NT2/D1 (cell line): Measurements from ENCODE around the gene EP300.
"Not testable (repeated sequence)": the region's sequence is repeated elsewhere in the genome, so short reads cannot be mapped to it uniquely, and the experiment has no call there.

Source experiments
- DNase-seq: peaks from one replicate; pipeline ENCODE4 v3.0.0-alpha.2; 2011; ENCODE audit warnings: low read depth, low spot score
- H3K27me3 ChIP-seq: 2 replicates; pipeline ENCODE4 v1.6.0; 2011; ENCODE audit warnings: mild to moderate bottlenecking; ENCODE audit not compliant: insufficient read length, insufficient read depth
- H3K36me3 ChIP-seq: 2 replicates; pipeline ENCODE4 v1.6.1; 2011; ENCODE audit warnings: mild to moderate bottlenecking, low read length, mixed read lengths; ENCODE audit not compliant: insufficient read depth, insufficient read length
- H3K4me1 ChIP-seq: 2 replicates; pipeline ENCODE4 v1.5.1; 2011; ENCODE audit not compliant: insufficient read depth, insufficient read length
- H3K4me3 ChIP-seq: 2 replicates; pipeline ENCODE4 v1.5.1; 2011; ENCODE audit warnings: low read depth; ENCODE audit not compliant: insufficient read length
- H3K9ac ChIP-seq: 2 replicates; pipeline ENCODE4 v1.6.0; 2011; ENCODE audit warnings: low read depth; ENCODE audit not compliant: insufficient read length
- H3K9me3 ChIP-seq: 2 replicates; pipeline ENCODE4 v1.5.1; 2011; ENCODE audit warnings: mild to moderate bottlenecking, low read length; ENCODE audit not compliant: insufficient read depth
- SUZ12 ChIP-seq: IDR thresholded peaks from 2 replicates; pipeline ENCODE4 v1.6.1; 2011; ENCODE audit not compliant: insufficient read length, insufficient read depth; ENCODE audit errors: extremely low read depth
- YY1 ChIP-seq: IDR thresholded peaks from 2 replicates; pipeline ENCODE4 v1.6.1; 2011; ENCODE audit not compliant: insufficient read length, insufficient read depth
- ZNF274 ChIP-seq: IDR thresholded peaks from 2 replicates; pipeline ENCODE4 v1.6.1; 2011; ENCODE audit warnings: mild to moderate bottlenecking, low read depth, low read length

The EP300 gene

GRCh38 chr22:41171996-41172395 is 79.6 kb downstream of the EP300 start:
- H3K9me3 ChIP-seq, result no peaks in the 10 kb centered on the region
- DNase-seq, result no peak
- no peak for TF ChIP-seq SUZ12
- TF ChIP-seq YY1, result no peak
- no peak for TF ChIP-seq ZNF274
- no peak overlapping the region for H3K4me3 ChIP-seq
- H3K36me3 ChIP-seq, result peaks cover 87% of the 10 kb centered on the region
- no peaks in the 10 kb centered on the region for H3K27me3 ChIP-seq
- no peak overlapping the region for H3K9ac ChIP-seq
- H3K4me1 ChIP-seq, result no peaks in the 10 kb centered on the region

GRCh38 chr22:41175546-41175945 is 83.2 kb downstream of the EP300 start:
- peaks cover 90% of the 10 kb centered on the region for H3K36me3 ChIP-seq
- no peak for TF ChIP-seq YY1
- no peak for TF ChIP-seq ZNF274
- no peak for TF ChIP-seq SUZ12
- H3K4me3 ChIP-seq, result no peak overlapping the region
- no peak overlapping the region for H3K9ac ChIP-seq
- no peaks in the 10 kb centered on the region for H3K9me3 ChIP-seq
- no peak for DNase-seq
- H3K4me1 ChIP-seq, result no peaks in the 10 kb centered on the region
- H3K27me3 ChIP-seq, result no peaks in the 10 kb centered on the region

GRCh38 chr22:41177040-41177621 is 84.7 kb downstream of the EP300 start:
- TF ChIP-seq SUZ12, result no peak
- no peak for TF ChIP-seq YY1
- TF ChIP-seq ZNF274, result no peak
- Histone ChIP-seq H3K27me3 (no peaks in the 10 kb centered on the region), H3K4me1 (peaks cover 4% of the 10 kb centered on the region), H3K9me3 (no peaks in the 10 kb centered on the region), H3K4me3 (no peak overlapping the region), H3K9ac (no peak overlapping the region), H3K36me3 (peaks cover 77% of the 10 kb centered on the region)
- DNase-seq, result no peak

GRCh38 chr22:41177622-41178424 is 85.4 kb downstream of the EP300 start:
- no peaks in the 10 kb centered on the region for H3K9me3 ChIP-seq
- no peak for DNase-seq
- H3K27me3 ChIP-seq, result no peaks in the 10 kb centered on the region
- no peak overlapping the region for H3K9ac ChIP-seq
- no peak for TF ChIP-seq ZNF274
- TF ChIP-seq SUZ12, result no peak
- no peak for TF ChIP-seq YY1
- H3K4me3 ChIP-seq, result no peak overlapping the region
- H3K36me3 ChIP-seq, result peaks cover 71% of the 10 kb centered on the region
- peaks cover 4% of the 10 kb centered on the region for H3K4me1 ChIP-seq

GRCh38 chr22:41178425-41178975 is 86.1 kb downstream of the EP300 start:
- Histone ChIP-seq H3K4me3 (no peak overlapping the region), H3K9me3 (no peaks in the 10 kb centered on the region), H3K27me3 (no peaks in the 10 kb centered on the region), H3K9ac (no peak overlapping the region), H3K4me1 (peaks cover 4% of the 10 kb centered on the region), H3K36me3 (peaks cover 64% of the 10 kb centered on the region)
- no peak for DNase-seq
- no peak for TF ChIP-seq SUZ12
- no peak for TF ChIP-seq ZNF274
- TF ChIP-seq YY1, result no peak

- H3K9ac ChIP-seq, DNase-seq, H3K27me3 ChIP-seq, H3K9me3 ChIP-seq, H3K4me1 ChIP-seq, H3K4me3 ChIP-seq: not testable (repeated sequence)
- peaks cover 50% of the 10 kb centered on the region for H3K36me3 ChIP-seq
Measured at GRCh38 chr22:41180362-41180761, 88.0 kb downstream of the EP300 start.

GRCh38 chr22:41180926-41181325 is 88.5 kb downstream of the EP300 start:
- Histone ChIP-seq H3K36me3 (peaks cover 45% of the 10 kb centered on the region), H3K4me1 (peaks cover 4% of the 10 kb centered on the region), H3K9me3 (no peaks in the 10 kb centered on the region), H3K9ac (no peak overlapping the region), H3K4me3 (no peak overlapping the region), H3K27me3 (no peaks in the 10 kb centered on the region)
- DNase-seq, result no peak
- TF ChIP-seq ZNF274 (no peak), SUZ12 (no peak), YY1 (no peak)
